GM18507 (cell line): Measurements from ENCODE around the gene PPY.
"Not testable (repeated sequence)": the region's sequence is repeated elsewhere in the genome, so short reads cannot be mapped to it uniquely, and the experiment has no call there.

ENCODE experiments used
- DNase-seq: peaks from one replicate; pipeline ENCODE4 v3.0.0; 2011; ENCODE audit warnings: low read depth; ENCODE audit not compliant: insufficient read length; ENCODE audit errors: extremely low spot score
- FAIRE-seq: peaks from 2 replicates; lab custom pipeline; 2011; peaks lifted over from hg19 to GRCh38; lab: Jason Lieb, UNC

PPY gene

GRCh38 chr17:43942051-43942685, at the start of gene PPY:
PPY (minus strand) TSS chr17:43942476; CDS start chr17:43941654, 822 bp downstream.
- DNase-seq (no peak), FAIRE-seq (no peak)

- no peak for DNase-seq
Observed at GRCh38 chr17:43988301-43988700, 46.0 kb upstream of the PPY start.

DNA sequence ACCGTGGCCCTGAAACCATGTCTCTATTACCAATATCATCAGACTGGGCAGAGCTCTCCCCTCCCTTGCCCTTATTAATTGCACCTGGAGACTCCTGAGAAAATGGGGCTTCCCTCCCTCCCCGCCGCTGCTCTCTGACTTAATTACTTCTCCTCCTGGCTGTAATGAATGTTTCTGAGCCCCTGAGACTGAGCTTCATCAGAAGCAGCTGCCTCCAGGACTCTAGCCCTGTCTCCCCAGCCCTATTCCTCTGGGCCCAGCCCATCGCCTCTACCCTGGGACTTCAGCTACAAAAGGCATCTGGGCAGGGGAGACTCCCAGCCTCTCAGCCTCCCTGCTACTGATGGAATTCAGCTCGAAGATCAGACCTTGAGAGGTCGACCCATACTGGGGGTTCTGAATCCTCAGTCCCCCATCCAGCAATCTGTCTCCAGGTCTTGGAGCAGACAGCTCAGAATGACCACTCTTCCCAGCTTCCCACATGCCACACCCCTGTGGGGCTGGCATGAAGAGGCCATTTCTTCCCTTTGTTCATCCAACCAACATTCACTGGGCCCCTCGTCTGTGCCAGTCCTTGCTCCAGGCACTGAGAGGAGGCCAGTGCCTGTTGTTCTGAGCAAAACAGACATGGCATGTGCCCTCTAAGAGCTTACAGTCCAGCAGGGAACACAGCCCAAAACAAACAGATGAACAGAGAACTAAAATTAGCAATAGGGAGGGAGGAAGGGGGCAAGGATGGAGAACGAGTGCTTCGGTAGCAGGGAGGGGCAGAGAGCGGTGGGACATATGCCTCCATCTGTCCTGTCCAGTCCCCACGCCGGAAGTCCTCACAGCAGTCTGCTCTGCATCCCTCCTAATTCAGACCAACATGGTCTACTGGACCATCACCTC, 45.1 kb upstream of the PPY start:
- no peak for DNase-seq
- no peak for FAIRE-seq

More at GRCh38 chr17:43988301-43988700, 46.0 kb upstream of the PPY start:
- no peak for FAIRE-seq

GRCh38 chr17:43986225-43986981, 44.1 kb upstream of the PPY start:
- no peak for DNase-seq
- FAIRE-seq, result no peak

DNA sequence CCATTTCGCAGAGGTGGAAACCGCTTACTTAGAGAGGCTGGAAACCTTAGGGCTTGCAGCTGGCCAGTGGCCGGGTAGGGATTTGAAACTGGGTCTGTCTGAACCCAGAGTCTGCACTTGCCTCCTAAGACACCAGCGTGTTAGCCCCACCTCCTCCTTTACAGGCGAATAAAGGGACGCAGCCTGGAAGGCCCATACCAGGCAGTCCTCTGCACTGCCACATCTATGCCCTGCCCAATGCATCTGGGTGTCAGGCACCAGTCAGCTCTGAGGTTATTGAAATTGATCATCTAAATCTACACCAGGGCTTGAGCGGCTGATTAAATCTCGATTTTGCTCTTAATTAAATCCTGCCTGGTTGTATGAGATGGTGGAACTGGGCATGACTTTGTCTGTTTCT, 42.2 kb upstream of the PPY start:
- no peak for FAIRE-seq
- no peak for DNase-seq

- FAIRE-seq (no peak), DNase-seq (no peak)
Observed at GRCh38 chr17:43983515-43984411, 41.5 kb upstream of the PPY start.

GRCh38 chr17:43983196-43983514, 40.9 kb upstream of the PPY start:
- DNase-seq, result no peak

GRCh38 chr17:43982171-43982570, 39.9 kb upstream of the PPY start:
- DNase-seq, result no peak
- no peak for FAIRE-seq

More at GRCh38 chr17:43983196-43983514, 40.9 kb upstream of the PPY start:
- no peak for FAIRE-seq

- FAIRE-seq, result no peak
Observed at GRCh38 chr17:43979671-43980070, 37.4 kb upstream of the PPY start.

DNA sequence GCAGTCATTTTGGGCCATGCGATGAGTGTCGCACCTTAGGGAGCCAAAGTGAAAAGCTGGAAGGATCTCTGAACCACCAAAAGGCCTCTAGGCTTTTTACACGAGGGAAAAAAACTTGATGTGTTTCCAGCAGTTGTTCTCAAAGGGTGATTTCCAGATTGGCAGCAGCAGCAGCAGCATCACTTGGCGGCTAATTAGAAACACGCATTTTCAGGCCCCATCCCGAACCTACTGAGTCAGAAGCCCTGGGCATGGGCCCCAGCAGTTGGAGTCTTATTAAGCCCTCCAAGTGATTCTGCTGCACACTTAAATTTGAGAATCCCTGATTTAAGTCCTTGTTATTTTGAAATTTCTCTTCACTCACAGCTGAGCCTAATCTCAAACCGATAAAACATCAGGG, 36.7 kb upstream of the PPY start:
- FAIRE-seq, result no peak

More at GRCh38 chr17:43979671-43980070, 37.4 kb upstream of the PPY start:
- DNase-seq, result no peak

DNA sequence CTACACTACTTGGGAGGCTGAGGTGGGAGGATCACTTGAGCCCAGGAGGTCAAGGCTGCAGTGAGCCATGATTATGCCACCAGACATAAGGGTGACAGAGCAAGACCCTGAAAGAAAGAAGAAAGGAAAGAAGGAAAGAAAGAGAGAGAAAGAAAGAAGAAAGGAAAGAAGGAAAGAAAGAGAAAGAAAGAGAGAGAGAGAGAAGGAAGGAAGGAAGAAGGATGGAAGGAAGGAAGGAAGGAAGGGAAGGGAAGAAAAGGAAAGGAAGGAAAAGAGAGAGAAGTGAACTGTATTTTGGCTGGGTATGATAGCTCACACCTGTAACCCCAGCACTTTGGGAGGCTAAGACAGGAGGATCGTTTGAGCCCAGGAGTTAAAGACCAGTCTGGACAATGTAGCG, 35.8 kb upstream of the PPY start:
- FAIRE-seq, result no peak
- no peak for DNase-seq

More for the DNA sequence above, 36.7 kb upstream of the PPY start:
- DNase-seq, result no peak

- no peak for FAIRE-seq
- no peak for DNase-seq
Observed at GRCh38 chr17:43976963-43977837, 34.9 kb upstream of the PPY start.

- no peak for FAIRE-seq
- DNase-seq, result no peak
Observed at GRCh38 chr17:43975898-43976297, 33.6 kb upstream of the PPY start.

DNA sequence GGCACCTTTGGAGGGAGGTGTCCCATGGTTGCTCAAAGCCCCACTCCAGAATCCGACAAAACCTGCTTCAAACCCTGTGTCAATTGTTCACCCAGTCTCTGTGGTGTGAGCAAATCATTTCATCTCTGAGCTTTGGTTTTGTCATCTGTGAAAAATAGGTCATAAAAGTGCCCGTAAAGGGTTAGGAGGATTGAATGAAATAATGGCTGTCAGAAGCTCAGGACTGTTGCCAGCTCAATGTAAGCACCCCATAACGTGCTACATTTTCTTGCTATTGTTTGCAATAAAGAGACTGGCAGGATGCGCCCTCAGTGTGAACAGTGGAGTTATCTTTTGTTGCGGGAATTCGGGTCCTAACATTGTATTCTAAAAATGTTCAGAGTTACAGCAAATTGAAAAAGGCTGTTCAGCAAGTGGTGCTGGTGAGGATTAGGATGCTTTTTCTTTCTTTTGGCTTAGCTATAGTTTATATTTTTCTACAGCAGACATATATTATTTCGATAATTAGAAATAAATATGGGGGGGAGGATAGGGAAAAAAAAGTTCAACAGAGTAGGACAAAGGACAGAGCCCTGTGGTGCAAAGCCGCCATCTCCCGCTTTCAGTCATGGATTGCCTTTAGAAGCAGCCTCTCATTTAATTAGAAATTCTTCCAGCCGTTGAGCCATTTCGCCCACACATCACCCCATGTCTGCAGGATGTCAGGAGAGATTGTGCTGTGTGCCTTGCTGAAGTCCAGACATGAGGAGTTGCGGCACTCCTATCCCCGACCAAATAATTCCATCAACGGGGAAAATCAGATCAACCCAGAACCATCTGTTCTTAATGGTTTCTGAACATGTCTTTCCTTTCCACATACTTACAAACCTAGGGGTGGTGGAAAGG, 32.3 kb upstream of the PPY start:
- DNase-seq (no peak), FAIRE-seq (no peak)

DNA sequence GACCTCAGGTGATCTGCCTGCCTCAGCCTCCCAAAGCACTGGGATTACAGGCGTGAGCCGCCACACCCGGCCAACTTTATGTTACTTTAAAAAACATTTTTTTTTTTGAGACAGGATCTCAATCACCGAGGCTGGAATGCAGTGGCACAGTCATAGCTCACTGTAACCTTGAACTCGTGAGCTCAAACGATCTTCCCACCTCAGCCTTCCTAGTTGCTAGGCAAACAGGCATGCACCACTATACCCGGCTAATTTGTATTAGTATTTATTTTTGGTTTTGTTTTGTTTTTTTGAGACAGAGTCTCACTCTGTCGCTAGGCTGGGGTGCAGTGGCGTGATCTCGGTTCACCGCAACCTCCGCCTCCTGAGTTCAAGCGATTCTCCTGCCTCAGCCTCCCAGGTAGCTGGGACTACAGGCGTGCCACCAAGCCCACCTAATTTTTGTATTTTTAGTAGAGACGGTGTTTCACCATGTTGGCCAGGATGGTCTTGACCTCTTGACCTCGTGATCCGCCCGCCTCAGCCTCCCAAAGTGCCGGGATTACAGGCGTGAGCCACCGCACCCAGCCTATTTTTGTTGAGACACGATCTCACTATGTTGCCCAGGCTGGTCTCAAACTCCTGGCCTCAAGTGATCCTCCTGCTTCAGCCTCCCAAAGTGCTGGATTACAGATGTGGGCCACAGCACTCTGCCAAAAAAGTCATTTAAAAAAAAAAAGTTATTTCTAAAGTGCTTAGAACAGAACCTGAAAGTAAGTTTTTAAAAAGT, 30.4 kb upstream of the PPY start:
- not testable (repeated sequence) for FAIRE-seq, DNase-seq

- DNase-seq, FAIRE-seq: not testable (repeated sequence)
Observed at GRCh38 chr17:43971436-43971835, 29.2 kb upstream of the PPY start.

- DNase-seq (no peak), FAIRE-seq (no peak)
Observed at GRCh38 chr17:43970366-43970765, 28.1 kb upstream of the PPY start.
